Duodenal mucosa (tissue), 2 donors: ENCODE data around the gene HNRNPUL1.

ENCODE experiments used
- H3K27ac ChIP-seq: one replicate; pipeline ENCODE4 v1.7.0; 2013; ENCODE audit warnings: low read depth, low read length
- H3K27me3 ChIP-seq, 2 donors: one replicate each; pipeline ENCODE4 v1.7.0; 2013; ENCODE audit warnings: low read length in 2 of 2, control low read depth in 1 of 2; ENCODE audit not compliant: insufficient read depth in 2 of 2, control insufficient read depth in 1 of 2
- H3K36me3 ChIP-seq, 2 donors: one replicate each; pipeline ENCODE4 v1.7.0; 2013; ENCODE audit warnings: low read length in 2 of 2, control low read depth in 1 of 2; ENCODE audit not compliant: insufficient read depth in 2 of 2, control insufficient read depth in 1 of 2
- H3K4me1 ChIP-seq, 2 donors: one replicate each; pipeline ENCODE4 v1.7.0; 2013; ENCODE audit warnings: low read length in 2 of 2, control low read depth in 1 of 2; ENCODE audit not compliant: insufficient read depth in 2 of 2, control insufficient read depth in 1 of 2
- H3K4me3 ChIP-seq, 2 donors: one replicate each; pipeline ENCODE4 v1.7.0; 2013; ENCODE audit warnings: low read length in 2 of 2, low read depth in 1 of 2
- H3K9ac ChIP-seq, 2 donors: one replicate each; pipeline ENCODE4 v1.7.0; 2013; ENCODE audit warnings: low read length in 2 of 2, low read depth in 1 of 2
- H3K9me3 ChIP-seq, 2 donors: one replicate each; pipeline ENCODE4 v1.7.0; 2013; ENCODE audit warnings: low read length in 2 of 2, control low read depth in 1 of 2; ENCODE audit not compliant: control insufficient read depth in 1 of 2

The HNRNPUL1 gene

DNA sequence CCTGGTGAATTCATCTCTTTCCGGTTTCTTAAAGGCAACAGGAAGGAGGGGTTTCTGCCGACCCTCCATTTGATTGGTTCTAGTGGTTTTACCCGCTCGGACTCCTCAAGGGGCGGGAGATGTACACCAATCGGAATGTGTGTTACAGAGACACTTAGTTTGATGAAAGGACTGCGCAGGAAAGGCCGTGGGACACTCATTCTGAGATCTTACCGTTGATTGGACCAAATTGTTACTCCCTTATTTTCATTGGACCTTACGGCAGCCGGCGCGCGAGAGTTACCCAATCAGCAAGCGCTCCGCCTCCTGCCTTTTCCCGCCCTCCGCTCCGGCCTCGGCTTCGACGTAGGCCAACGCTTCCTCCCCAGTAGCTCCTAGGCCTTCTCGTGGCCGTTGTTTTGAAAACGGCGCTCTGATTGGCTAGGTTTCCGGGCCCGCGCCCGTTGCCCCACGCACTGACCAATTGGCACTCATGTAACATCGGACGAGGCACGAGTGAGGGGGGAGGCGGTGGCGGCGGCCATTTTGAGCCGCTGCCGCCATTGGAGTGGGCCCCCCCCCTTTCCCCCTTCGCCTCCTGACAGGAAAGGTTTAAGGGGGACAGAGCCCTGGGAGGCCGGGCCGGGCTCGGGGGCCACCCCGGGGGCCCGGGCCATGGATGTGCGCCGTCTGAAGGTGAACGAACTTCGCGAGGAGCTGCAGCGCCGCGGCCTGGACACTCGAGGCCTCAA is at the start of gene HNRNPUL1:
HNRNPUL1 (plus strand) TSS at position 523 of the 731 bp plus-strand sequence; CDS start at position 655, 132 bp downstream.
- Histone ChIP-seq H3K4me1 (peaks cover 27% of the 10 kb centered on the region in 2 donors), H3K36me3 (peaks cover 8 to 17% of the 10 kb centered on the region in 2 donors), H3K27me3 (no peaks in the 10 kb centered on the region), H3K4me3 (peak within 1 kb of the TSS; percentile 88 to 90), H3K27ac (peak within 1 kb of the TSS; percentile 95), H3K9me3 (no peaks in the 10 kb centered on the region), H3K9ac (peak within 1 kb of the TSS; percentile 91 to 95)

DNA sequence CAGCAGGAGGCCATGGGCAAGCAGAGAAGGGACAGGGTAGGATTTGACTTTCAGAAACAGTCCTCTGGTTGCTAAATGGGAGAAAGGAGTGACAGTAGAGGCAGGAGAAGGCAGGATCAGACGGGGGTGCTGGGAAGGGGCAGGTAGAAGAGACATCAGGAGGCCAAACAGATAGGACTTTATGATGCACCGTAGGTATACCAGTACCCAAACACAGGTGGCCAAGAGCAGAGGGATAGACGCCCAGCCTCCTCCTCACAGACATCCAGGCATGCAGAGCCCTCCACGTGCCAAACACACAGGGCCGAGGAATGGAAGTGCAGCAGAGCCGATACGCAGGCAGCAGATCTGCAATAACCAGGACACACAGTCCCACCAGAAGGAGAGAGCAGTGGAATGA is 46.4 kb upstream of the HNRNPUL1 start:
- Histone ChIP-seq H3K36me3 (no peaks in the 10 kb centered on the region), H3K27ac (no peak overlapping the region), H3K9ac (no peak overlapping the region), H3K9me3 (no peaks in the 10 kb centered on the region), H3K4me3 (no peak overlapping the region), H3K4me1 (peaks cover 0 to 7% of the 10 kb centered on the region in 2 donors), H3K27me3 (peaks cover 13 to 16% of the 10 kb centered on the region in 2 donors)

DNA sequence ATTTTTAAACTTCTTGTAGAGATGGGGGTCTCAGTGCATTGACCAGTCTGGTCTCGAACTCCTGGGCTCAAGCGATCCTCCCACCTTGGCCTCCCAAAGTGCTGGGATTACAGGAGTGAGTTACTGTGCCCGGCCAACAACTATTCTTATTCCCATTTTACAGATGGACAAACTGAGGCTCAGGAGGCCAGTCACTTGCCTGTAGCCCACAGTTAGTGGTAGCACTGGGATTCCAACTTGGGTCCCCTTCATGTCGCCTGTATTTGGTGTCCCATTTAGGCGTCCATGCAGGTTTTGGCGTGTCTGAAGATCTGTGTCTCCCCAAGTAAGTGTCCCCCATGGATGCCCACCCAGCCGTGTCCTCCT is 45.9 kb upstream of the HNRNPUL1 start:
- Histone ChIP-seq H3K4me3 (peak overlapping the region; percentile 51 to 65), H3K9ac (peak overlapping the region in 1 of 2 donors; percentile 68), H3K27ac (peak overlapping the region; percentile 39), H3K36me3 (no peaks in the 10 kb centered on the region), H3K4me1 (peaks cover 0 to 7% of the 10 kb centered on the region in 2 donors), H3K9me3 (no peaks in the 10 kb centered on the region), H3K27me3 (peaks cover 13 to 16% of the 10 kb centered on the region in 2 donors)

DNA sequence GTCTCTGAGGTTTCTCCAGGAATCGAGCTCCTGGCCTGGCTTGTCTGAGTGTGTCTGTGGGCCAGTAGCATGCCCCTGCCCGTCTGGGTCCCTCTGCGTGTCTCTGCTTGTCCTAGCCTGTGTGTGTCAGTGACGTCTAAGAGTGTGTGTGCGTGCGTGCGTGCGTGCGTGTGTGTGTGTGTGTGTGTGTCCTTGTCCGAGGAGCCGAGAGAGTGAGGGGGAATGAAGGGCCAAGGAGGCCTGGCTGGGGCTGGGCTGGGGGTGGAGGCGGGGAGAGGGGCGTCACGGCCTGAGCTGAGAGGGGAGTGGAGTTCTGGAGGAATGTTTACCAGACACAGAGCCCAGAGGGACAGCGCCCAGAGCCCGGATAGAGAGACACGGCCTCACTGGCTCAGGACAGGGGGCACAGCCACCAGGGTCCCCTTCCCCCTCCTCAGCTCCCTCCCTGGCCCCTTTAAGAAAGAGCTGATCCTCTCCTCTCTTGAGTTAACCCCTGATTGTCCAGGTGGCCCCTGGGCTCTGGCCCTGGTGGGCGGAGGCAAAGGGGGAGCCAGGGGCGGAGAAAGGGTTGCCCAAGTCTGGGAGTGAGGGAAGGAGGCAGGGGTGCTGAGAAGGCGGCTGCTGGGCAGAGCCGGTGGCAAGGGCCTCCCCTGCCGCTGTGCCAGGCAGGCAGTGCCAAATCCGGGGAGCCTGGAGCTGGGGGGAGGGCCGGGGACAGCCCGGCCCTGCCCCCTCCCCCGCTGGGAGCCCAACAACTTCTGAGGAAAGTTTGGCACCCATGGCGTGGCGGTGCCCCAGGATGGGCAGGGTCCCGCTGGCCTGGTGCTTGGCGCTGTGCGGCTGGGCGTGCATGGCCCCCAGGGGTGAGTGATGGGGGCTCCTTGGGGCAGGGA is 45.3 kb upstream of the HNRNPUL1 start, which contains the start of gene AXL:
AXL (plus strand) TSS at position 609 of the 893 bp plus-strand sequence; CDS start at position 779, 170 bp downstream.
- no peaks in the 10 kb centered on the region for H3K9me3 ChIP-seq
- H3K9ac ChIP-seq, result peak within 1 kb of the TSS; percentile 47 to 68
- peaks cover 0 to 7% of the 10 kb centered on the region in 2 donors for H3K4me1 ChIP-seq

DNA sequence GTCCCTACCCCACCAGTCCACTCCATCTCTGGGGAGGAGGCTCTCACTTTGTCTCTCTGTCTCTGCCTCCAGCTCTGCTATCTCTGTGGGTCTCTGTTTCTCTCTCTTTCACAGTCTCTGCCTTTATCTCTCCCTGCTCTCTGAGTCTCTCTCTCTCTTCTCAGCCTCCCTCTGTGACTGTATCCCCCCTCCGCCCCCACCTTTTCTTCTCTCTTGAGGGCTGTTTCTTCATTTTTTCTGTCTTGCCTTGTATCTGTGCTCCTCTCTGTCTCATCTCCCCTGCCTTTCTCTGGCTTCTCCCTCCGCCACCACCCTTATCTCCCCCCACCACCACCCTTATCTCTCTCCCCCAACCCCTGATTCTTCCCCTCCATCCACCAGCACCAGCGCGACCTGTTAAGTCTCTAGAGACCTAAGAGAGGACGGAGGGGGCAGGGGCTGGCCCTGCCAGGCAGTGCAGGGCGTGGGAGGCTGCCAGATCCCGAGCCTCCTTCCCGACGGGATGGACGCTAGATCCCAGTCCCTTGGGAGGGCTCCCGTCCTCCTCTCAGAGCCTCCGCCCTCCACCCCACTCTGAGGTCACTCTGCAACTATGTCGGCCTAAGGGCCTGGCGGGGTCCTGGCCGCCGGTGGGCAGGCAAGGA is 44.1 kb upstream of the HNRNPUL1 start:
- H3K36me3 ChIP-seq, result no peaks in the 10 kb centered on the region
- peaks cover 0 to 7% of the 10 kb centered on the region in 2 donors for H3K4me1 ChIP-seq
- peaks cover 13 to 16% of the 10 kb centered on the region in 2 donors for H3K27me3 ChIP-seq
- H3K9me3 ChIP-seq, result no peaks in the 10 kb centered on the region
- peak overlapping the region; percentile 47 to 68 for H3K9ac ChIP-seq
- H3K4me3 ChIP-seq, result peak overlapping the region; percentile 58 to 65
- peak overlapping the region; percentile 89 for H3K27ac ChIP-seq

More for the DNA sequence above, 45.3 kb upstream of the HNRNPUL1 start, which contains the start of gene AXL:
- Histone ChIP-seq H3K4me3 (peak within 1 kb of the TSS; percentile 58 to 65), H3K36me3 (no peaks in the 10 kb centered on the region), H3K27me3 (peaks cover 13 to 16% of the 10 kb centered on the region in 2 donors), H3K27ac (peak within 1 kb of the TSS; percentile 89)

DNA sequence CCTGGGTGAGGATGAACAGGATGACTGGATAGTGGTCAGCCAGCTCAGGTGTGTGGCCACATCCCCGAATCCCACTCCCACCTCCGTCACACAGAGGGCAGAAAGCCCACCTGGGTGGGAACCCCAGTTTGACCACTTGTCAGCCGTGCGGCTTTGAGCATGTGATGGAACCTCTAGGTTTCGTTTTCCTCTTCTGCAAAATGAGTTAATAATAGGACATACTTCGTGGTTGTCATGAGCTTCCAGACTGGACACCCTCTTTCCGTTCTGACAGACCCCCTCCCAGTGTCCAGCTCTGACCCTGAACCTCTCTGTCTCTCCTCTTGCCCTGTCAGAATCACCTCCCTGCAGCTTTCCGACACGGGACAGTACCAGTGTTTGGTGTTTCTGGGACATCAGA is 43.4 kb upstream of the HNRNPUL1 start:
- Histone ChIP-seq H3K4me3 (peak overlapping the region; percentile 58 to 65), H3K9ac (peak overlapping the region in 1 of 2 donors; percentile 68), H3K27ac (peak overlapping the region; percentile 89), H3K36me3 (no peaks in the 10 kb centered on the region), H3K4me1 (peaks cover 4 to 13% of the 10 kb centered on the region in 2 donors), H3K27me3 (peaks cover 13 to 16% of the 10 kb centered on the region in 2 donors), H3K9me3 (no peaks in the 10 kb centered on the region)

DNA sequence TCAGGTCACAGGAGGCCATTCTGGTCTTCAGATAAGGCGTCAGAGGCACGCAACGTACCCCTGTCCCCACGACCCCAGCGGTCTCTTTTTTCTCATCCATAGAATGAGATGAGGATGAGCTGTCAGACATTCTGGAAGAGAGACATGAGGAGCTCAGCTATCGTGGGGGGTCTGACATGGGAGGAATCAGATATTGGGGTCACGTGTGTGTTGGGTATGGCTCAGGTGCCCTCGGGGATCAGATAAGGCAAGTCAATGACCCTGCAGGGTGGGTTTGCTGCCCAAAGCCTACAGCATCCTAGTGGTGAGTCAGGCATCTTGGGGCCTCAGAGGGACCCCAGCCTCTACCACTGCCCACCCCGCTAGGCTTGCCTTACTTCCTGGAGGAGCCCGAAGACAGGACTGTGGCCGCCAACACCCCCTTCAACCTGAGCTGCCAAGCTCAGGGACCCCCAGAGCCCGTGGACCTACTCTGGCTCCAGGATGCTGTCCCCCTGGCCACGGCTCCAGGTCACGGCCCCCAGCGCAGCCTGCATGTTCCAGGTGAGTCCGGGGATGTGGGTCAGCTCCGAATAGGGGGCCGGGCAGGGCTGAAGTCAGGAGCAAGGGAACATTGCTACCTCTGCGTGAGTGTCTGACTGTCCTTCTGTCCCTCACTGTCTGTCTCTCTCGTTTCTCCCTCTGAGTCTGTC is 42.5 kb upstream of the HNRNPUL1 start:
- Histone ChIP-seq H3K4me3 (peak overlapping the region in 1 of 2 donors; percentile 58), H3K9ac (no peak overlapping the region), H3K27me3 (peaks cover 13 to 16% of the 10 kb centered on the region in 2 donors), H3K9me3 (no peaks in the 10 kb centered on the region), H3K27ac (no peak overlapping the region), H3K4me1 (peaks cover 7 to 17% of the 10 kb centered on the region in 2 donors), H3K36me3 (no peaks in the 10 kb centered on the region)

DNA sequence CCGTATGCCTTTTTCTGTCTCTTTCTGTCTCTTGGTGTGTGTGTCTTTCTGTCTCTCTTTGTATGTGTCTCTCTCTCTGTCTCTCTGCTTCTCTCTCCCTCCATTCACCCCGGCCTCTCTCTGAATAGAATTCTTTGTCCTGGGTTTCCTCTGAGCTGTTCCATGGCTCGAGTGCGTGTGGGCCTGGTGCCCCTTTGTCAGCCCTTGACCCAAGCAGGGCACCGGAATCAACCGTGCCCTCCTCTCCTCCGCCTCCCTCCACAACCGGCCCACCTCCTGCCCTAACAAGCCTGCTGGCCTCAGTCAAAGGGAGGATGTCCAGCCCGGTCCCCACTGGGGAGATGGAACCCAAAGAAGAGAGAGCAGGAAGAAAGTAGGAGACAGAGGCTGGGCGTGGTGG is 41.9 kb upstream of the HNRNPUL1 start:
- H3K36me3 ChIP-seq, result no peaks in the 10 kb centered on the region
- H3K4me3 ChIP-seq, result no peak overlapping the region
- H3K9ac ChIP-seq, result no peak overlapping the region
- H3K27ac ChIP-seq, result no peak overlapping the region
- no peaks in the 10 kb centered on the region for H3K9me3 ChIP-seq
- H3K27me3 ChIP-seq, result peaks cover 13 to 16% of the 10 kb centered on the region in 2 donors
- H3K4me1 ChIP-seq, result peaks cover 11 to 23% of the 10 kb centered on the region in 2 donors

DNA sequence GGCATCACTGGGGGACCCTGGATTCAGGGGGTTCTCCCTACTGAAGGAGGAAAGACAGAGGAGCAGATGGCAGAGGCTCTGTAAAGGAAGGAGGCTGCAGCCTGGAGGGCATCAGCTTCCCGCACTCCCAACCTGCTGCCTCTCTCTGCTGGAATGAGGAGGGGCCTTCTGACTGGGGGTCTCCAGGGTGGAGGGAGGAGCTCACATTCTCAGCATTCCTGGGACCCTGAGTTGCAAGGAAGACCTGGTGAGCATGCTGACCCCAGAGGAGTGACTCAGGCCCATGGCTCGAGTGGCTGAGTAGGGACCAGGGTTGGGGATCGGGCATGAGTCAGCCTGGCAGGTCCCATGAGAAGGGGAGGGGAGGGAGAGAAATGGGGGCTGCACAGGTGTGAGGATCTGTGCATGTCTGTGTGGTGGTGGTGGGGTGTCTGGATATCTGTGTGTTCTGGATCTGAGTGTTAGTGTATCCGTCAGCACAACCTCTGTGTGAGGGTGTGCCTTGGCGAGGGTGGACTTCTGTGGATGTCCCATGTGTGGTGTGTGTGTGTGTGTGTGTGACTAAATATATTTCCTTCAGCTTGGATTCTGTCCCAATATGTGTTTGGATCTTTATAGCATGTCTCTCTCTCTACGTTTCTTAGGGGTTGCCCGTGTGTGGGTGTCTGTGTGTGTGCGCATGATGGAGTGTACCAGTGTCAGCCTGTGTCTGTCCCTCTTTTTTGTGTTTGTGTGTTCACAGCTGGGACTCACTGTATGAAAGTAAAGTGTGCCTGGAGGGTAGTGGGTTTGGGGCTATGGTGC is 40.5 kb upstream of the HNRNPUL1 start:
- H3K4me3 ChIP-seq, result no peak overlapping the region
- no peak overlapping the region for H3K27ac ChIP-seq
- H3K9ac ChIP-seq, result no peak overlapping the region
- no peaks in the 10 kb centered on the region for H3K36me3 ChIP-seq
- peaks cover 11 to 23% of the 10 kb centered on the region in 2 donors for H3K4me1 ChIP-seq
- peaks cover 13 to 16% of the 10 kb centered on the region in 2 donors for H3K27me3 ChIP-seq
- H3K9me3 ChIP-seq, result no peaks in the 10 kb centered on the region
